SU-DHL-6 (cell line): ENCODE data around the gene MYF5.

ENCODE experiments used
- H2AFZ ChIP-seq: fragments of 200-600 bp; sonication (generic); 2 replicates; pipeline ENCODE4 v1.6.1; 2014; ENCODE audit warnings: low read depth, mild to moderate bottlenecking, moderate library complexity, mixed read lengths, antibody characterized with exemption, low read length; ENCODE audit not compliant: severe bottlenecking
- H3F3A ChIP-seq: fragments of 200-600 bp; shearing (Covaris generic); 2 replicates; pipeline ENCODE4 v1.6.0; 2016; ENCODE audit warnings: antibody characterized with exemption, mild to moderate bottlenecking; ENCODE audit not compliant: insufficient read depth
- H3K27ac ChIP-seq: fragments of 200-600 bp; sonication (generic); 2 replicates; pipeline ENCODE4 v1.5.1; 2016; ENCODE audit warnings: low read depth, mild to moderate bottlenecking, low read length, moderate library complexity, mixed read lengths
- H3K27me3 ChIP-seq: fragments of 200-600 bp; sonication (generic), shearing (Covaris generic); 2 replicates; pipeline ENCODE4 v1.6.0; 2014; ENCODE audit warnings: mild to moderate bottlenecking, low read length
- H3K36me3 ChIP-seq: fragments of 200-600 bp; sonication (generic); 2 replicates; pipeline ENCODE4 v1.6.1; 2014; ENCODE audit warnings: mild to moderate bottlenecking, low read length, mixed read lengths
- H3K4me2 ChIP-seq: fragments of 300-600, 200-600 bp; shearing (Covaris generic), sonication (generic); 2 replicates; pipeline ENCODE4 v1.6.0; 2014; ENCODE audit warnings: low read length, low read depth, mild to moderate bottlenecking; ENCODE audit not compliant: poor library complexity, severe bottlenecking
- H3K4me3 ChIP-seq: fragments of 200-600 bp; sonication (generic); 2 replicates; pipeline ENCODE4 v1.5.1; 2014; ENCODE audit warnings: antibody characterized with exemption, low read length, mild to moderate bottlenecking, mixed read lengths; ENCODE audit not compliant: insufficient read depth, poor library complexity, severe bottlenecking
- H3K79me2 ChIP-seq: fragments of 200-600 bp; sonication (generic); 2 replicates; pipeline ENCODE4 v1.6.1; 2014; ENCODE audit warnings: mild to moderate bottlenecking, low read length, moderate library complexity; ENCODE audit not compliant: insufficient read depth
- H3K9ac ChIP-seq: fragments of 200-600 bp; sonication (generic); 2 replicates; pipeline ENCODE4 v1.7.0; 2014; ENCODE audit warnings: mild to moderate bottlenecking, low read length
- H3K9me2 ChIP-seq: fragments of 200-600 bp; sonication (generic); replicated peaks from 2 replicates; pipeline ENCODE4 v1.6.1; 2014; ENCODE audit warnings: low read length; ENCODE audit not compliant: insufficient read depth
- H3K9me3 ChIP-seq: fragments of 200-600 bp; sonication (generic); 2 replicates; pipeline ENCODE4 v1.6.1; 2014; ENCODE audit warnings: low read length, mixed read lengths; ENCODE audit not compliant: insufficient read depth
- H4K20me1 ChIP-seq: fragments of 200-600 bp; sonication (generic); 2 replicates; pipeline ENCODE4 v1.6.1; 2014; ENCODE audit warnings: low read depth, mild to moderate bottlenecking, antibody characterized with exemption, low read length, moderate library complexity, mixed read lengths
- CTCF ChIP-seq: fragments of 200-600 bp; sonication (generic); IDR thresholded peaks from one replicate; pipeline ENCODE4 v1.5.1; 2017; ENCODE audit warnings: antibody characterized with exemption, mild to moderate bottlenecking, low read length, moderate library complexity; ENCODE audit not compliant: insufficient read depth, poor library complexity, severe bottlenecking
- EZH2phosphoT487 ChIP-seq: fragments of 200-600 bp; sonication (generic), shearing (Covaris generic); conservative IDR thresholded peaks from 2 replicates; pipeline ENCODE4 v1.6.1; 2018; ENCODE audit warnings: mild to moderate bottlenecking, antibody characterized with exemption, low read length, moderate library complexity, mixed read lengths

The MYF5 gene

GRCh38 chr12:80721326-80721725, 4.6 kb downstream of the MYF5 start:
- Histone ChIP-seq H3K79me2 (no peaks in the 10 kb centered on the region), H3K4me3 (no peak overlapping the region), H3K27me3 (no peaks in the 10 kb centered on the region), H4K20me1 (no peaks in the 10 kb centered on the region), H3K4me2 (no peak overlapping the region), H3K9me3 (no peaks in the 10 kb centered on the region), H2AFZ (no peak overlapping the region), H3F3A (no peaks in the 10 kb centered on the region), H3K9me2 (no peaks in the 10 kb centered on the region), H3K9ac (no peak overlapping the region), H3K36me3 (no peaks in the 10 kb centered on the region), H3K27ac (no peak overlapping the region)
- no peak for TF ChIP-seq EZH2phosphoT487
- no peak for TF ChIP-seq CTCF

- Histone ChIP-seq H3K9ac (no peak overlapping the region), H3K27ac (no peak overlapping the region), H3K27me3 (no peaks in the 10 kb centered on the region), H3F3A (no peaks in the 10 kb centered on the region), H3K4me3 (no peak overlapping the region), H2AFZ (no peak overlapping the region), H4K20me1 (no peaks in the 10 kb centered on the region), H3K9me2 (no peaks in the 10 kb centered on the region; the same call in 1 of the 2 replicates), H3K4me2 (no peak overlapping the region), H3K36me3 (no peaks in the 10 kb centered on the region), H3K79me2 (no peaks in the 10 kb centered on the region), H3K9me3 (no peaks in the 10 kb centered on the region)
- TF ChIP-seq EZH2phosphoT487 (no peak), CTCF (no peak)
Measured at GRCh38 chr12:80745851-80746505, 29.3 kb downstream of the MYF5 start.

- H3K79me2 ChIP-seq = no peaks in the 10 kb centered on the region
- H2AFZ ChIP-seq = no peak overlapping the region
- TF ChIP-seq CTCF (no peak), EZH2phosphoT487 (no peak)
Measured at GRCh38 chr12:80747800-80748199, 31.1 kb downstream of the MYF5 start.

More at GRCh38 chr12:80747800-80748199, 31.1 kb downstream of the MYF5 start:
- Histone ChIP-seq H3K9ac (no peak overlapping the region), H3K4me3 (no peak overlapping the region), H3F3A (no peaks in the 10 kb centered on the region), H3K9me2 (no peaks in the 10 kb centered on the region; the same call in 1 of the 2 replicates), H3K36me3 (no peaks in the 10 kb centered on the region), H3K4me2 (no peak overlapping the region), H3K9me3 (no peaks in the 10 kb centered on the region), H3K27ac (no peak overlapping the region), H3K27me3 (no peaks in the 10 kb centered on the region), H4K20me1 (no peaks in the 10 kb centered on the region)
